GM21723 (cell line): ENCODE data around the gene KCNJ4.
"Not testable (repeated sequence)": the region's sequence is repeated elsewhere in the genome, so short reads cannot be mapped to it uniquely, and the experiment has no call there.

Experiments used
- ATAC-seq: cut with Tn5 transposase; IDR thresholded peaks from one replicate; pipeline ENCODE4 v1.9.1; 2021; ENCODE audit warnings: mild to moderate bottlenecking, moderate library complexity; ENCODE audit not compliant: unreplicated experiment

Gene KCNJ4

GRCh38 chr22:38388506-38389427 lies 66.2 kb downstream of the KCNJ4 start:
- not testable (repeated sequence) for ATAC-seq

DNA sequence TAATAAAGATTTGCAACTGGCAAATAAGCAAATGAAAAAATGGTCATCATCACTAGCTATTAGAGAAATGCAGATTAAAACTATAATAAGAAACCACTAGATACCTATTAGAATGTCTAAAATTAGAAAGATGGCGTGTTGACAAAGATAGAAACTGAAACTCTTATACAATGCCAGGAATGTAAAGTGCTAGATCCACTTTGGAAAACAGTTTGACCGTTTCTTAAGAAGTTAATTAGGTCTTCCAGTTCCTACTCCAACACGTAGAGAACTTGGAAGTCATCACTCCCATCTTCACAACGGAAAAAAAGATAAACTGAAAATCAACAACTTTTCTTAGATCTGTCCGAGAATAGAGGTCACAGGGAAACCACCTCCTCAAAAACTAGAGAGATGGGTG lies 68.1 kb downstream of the KCNJ4 start:
- not testable (repeated sequence) for ATAC-seq

GRCh38 chr22:38383417-38383816 lies 71.6 kb downstream of the KCNJ4 start:
- ATAC-seq: no peak

DNA sequence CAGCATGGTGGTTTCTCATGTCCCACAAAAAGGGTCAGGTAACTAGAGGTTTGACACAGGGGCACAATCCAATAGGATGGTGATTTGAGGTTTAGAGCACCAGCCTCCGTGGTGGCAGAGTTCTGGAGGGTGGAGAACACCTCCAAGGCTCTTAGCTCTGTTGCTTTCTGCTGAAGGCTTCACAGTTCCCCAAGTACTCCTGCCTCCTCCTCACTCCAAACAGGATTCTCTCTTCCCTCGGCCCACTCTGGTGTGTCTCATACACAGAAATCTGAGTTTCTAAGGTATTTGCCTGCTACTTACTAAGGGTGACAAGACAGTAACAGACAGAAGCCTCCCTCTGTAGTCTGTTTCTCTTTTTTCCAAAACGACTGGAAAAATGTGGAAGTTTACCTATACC lies 73.6 kb downstream of the KCNJ4 start:
- ATAC-seq: not testable (repeated sequence)
